Sigmoid colon (tissue), 4 donors: ENCODE results near the gene SDK1.
A peak's percentile ranks its signal among the peaks of the same experiment; 100 is the strongest.

Experiments used
- EP300 ChIP-seq, 4 donors: sonication (generic); formaldehyde crosslinking; IDR thresholded peaks; one replicate each; pipeline ENCODE4 v1.6.1; 2017; ENCODE audit warnings: antibody characterized with exemption in 4 of 4
- POLR2A ChIP-seq, 2 donors: fragments of 450-650 bp; IDR thresholded peaks; one replicate each; pipeline ENCODE4 v1.6.1; 2016; ENCODE audit warnings: antibody characterized with exemption in 2 of 2, mild to moderate bottlenecking in 2 of 2, moderate library complexity in 2 of 2
- POLR2AphosphoS5 ChIP-seq, 4 donors: sonication (generic); formaldehyde crosslinking; IDR thresholded peaks; one replicate each; pipeline ENCODE4 v1.6.1; 2017; ENCODE audit warnings: antibody characterized with exemption in 4 of 4
- TF ChIP-seq, protein P1 (sequence below), 4 experiments: fragments of 450-650 bp in 3 of 4; fragments of 200-600 bp in 1 of 4; IDR thresholded peaks; one replicate each; pipeline ENCODE4 v1.5.1; 2016 to 2019; ENCODE audit warnings: antibody characterized with exemption in 4 of 4, mild to moderate bottlenecking in 3 of 4, moderate library complexity in 2 of 4

DNA sequence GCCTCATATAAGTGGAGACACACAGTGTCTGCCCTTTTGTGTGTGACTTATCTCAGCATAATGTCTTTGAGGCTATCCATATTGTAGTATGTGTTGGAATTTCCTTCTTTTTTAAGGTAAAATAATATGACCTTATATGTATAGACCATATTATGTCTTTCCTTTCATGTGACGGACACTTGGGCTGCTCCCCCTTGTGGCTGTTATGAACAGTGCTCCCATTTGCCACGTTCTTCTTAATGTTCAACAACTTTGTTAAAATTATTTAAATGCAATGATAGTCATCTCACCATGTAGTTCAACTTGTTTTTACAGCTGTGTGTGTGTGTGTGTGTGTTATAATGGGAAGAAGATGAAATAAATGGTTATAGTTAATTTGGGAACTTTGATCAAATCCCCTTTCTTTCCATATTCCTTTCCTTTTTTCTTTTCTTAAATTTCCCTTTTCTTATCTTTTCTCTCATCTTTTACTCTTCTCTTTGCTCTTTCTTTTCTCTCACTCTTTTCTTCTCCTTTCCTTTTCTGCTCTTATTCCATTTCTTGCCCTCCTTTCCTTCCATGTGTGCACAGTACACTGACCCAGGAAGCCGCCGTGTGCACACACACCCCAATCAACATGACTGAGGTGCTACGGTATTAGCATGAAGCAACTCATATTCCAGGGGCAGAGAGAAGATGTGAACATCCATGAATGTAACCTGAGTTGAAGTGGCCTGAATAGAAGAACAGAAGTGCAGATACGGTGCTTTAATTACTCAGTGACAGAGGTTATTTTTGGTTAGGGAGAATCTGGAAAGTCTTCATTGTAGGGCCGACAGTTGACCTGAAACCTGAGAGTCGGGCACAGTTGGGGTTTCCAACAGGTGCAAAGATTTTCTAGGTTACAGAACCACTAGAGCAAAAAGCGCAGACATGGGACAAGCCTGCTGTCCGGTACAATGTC lies 596.6 kb downstream of the SDK1 start:
- TF ChIP-seq, protein P1, sequence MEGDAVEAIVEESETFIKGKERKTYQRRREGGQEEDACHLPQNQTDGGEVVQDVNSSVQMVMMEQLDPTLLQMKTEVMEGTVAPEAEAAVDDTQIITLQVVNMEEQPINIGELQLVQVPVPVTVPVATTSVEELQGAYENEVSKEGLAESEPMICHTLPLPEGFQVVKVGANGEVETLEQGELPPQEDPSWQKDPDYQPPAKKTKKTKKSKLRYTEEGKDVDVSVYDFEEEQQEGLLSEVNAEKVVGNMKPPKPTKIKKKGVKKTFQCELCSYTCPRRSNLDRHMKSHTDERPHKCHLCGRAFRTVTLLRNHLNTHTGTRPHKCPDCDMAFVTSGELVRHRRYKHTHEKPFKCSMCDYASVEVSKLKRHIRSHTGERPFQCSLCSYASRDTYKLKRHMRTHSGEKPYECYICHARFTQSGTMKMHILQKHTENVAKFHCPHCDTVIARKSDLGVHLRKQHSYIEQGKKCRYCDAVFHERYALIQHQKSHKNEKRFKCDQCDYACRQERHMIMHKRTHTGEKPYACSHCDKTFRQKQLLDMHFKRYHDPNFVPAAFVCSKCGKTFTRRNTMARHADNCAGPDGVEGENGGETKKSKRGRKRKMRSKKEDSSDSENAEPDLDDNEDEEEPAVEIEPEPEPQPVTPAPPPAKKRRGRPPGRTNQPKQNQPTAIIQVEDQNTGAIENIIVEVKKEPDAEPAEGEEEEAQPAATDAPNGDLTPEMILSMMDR (IDR thresholded peaks at IDR 0.05) = peak; percentile 23 to 80 (median 70)
- TF ChIP-seq POLR2A (IDR thresholded peaks at IDR 0.05) (no peak), EP300 (IDR thresholded peaks at IDR 0.05) (no peak), POLR2AphosphoS5 (IDR thresholded peaks at IDR 0.05) (no peak)
